HepG2 (cell line): ENCODE results near the gene GADD45B. TPM values are rescaled to one million over a fixed set of nuclear protein-coding genes. Genes with fewer than 3 reads are reported as not detected.

Experiments
- FOXP1 ChIP-seq, 2 experiments: fragments of 450-650 bp in 1 of 2; IDR thresholded peaks; 2 replicates each; pipeline ENCODE4 v1.6.1; 2017 to 2018; ENCODE audit warnings: antibody characterized with exemption in 1 of 2
- GMEB2 ChIP-seq: IDR thresholded peaks from 2 replicates; pipeline ENCODE4 v1.6.1; 2016; ENCODE audit warnings: missing biosample characterization, missing genetic modification reagents, low read depth
- KDM4B ChIP-seq: sonication (generic); formaldehyde crosslinking; IDR thresholded peaks from 2 replicates; pipeline ENCODE4 v1.4.0; 2020; ENCODE audit warnings: missing genetic modification reagents
- MAFK ChIP-seq, 2 experiments: IDR thresholded peaks in 1 of 2; conservative IDR thresholded peaks in 1 of 2; 2 replicates each; pipeline ENCODE4 v1.6.1; 2011; ENCODE audit warnings: improper control_type of control experiment in 2 of 2, low read length in 2 of 2
- MED1 ChIP-seq: sonication (generic); formaldehyde crosslinking; IDR thresholded peaks from 2 replicates; pipeline ENCODE4 v1.4.0; 2020; ENCODE audit warnings: missing genetic modification reagents
- MED8 ChIP-seq: sonication (generic); formaldehyde crosslinking; IDR thresholded peaks from 2 replicates; pipeline ENCODE4 v1.8.1; 2023; ENCODE audit warnings: mild to moderate bottlenecking, missing genetic modification reagents; ENCODE audit not compliant: insufficient replicate concordance
- MIER2 ChIP-seq: IDR thresholded peaks from 2 replicates; pipeline ENCODE4 v1.6.1; 2016; ENCODE audit warnings: missing biosample characterization, missing genetic modification reagents
- NCOR1 ChIP-seq: fragments of 200-600 bp; sonication (generic); IDR thresholded peaks from 2 replicates; pipeline ENCODE4 v1.7.0; 2017; ENCODE audit warnings: antibody characterized with exemption, low read length, borderline replicate concordance
- NFE2L1 ChIP-seq: sonication (generic); formaldehyde crosslinking; IDR thresholded peaks from 2 replicates; pipeline ENCODE4 v1.4.0; 2020; ENCODE audit warnings: missing genetic modification reagents, mild to moderate bottlenecking, borderline replicate concordance
- POGK ChIP-seq: sonication (generic); formaldehyde crosslinking; conservative IDR thresholded peaks from 2 replicates; pipeline ENCODE4 v1.8.0; 2022; ENCODE audit warnings: mild to moderate bottlenecking, moderate library complexity, missing genetic modification reagents
- RARG ChIP-seq: sonication (generic); formaldehyde crosslinking; IDR thresholded peaks from 2 replicates; pipeline ENCODE4 v1.4.0; 2020; ENCODE audit warnings: low read depth, mild to moderate bottlenecking, missing genetic modification reagents
- REPIN1 ChIP-seq: sonication (generic); formaldehyde crosslinking; IDR thresholded peaks from 2 replicates; pipeline ENCODE4 v1.8.0; 2022; ENCODE audit warnings: missing genetic modification reagents, low read depth, mild to moderate bottlenecking, borderline replicate concordance
- SIX4 ChIP-seq: sonication (generic); formaldehyde crosslinking; IDR thresholded peaks from 2 replicates; pipeline ENCODE4 v1.4.0; 2020; ENCODE audit warnings: missing genetic modification reagents
- SMAD3 ChIP-seq: sonication (generic); formaldehyde crosslinking; IDR thresholded peaks from 2 replicates; pipeline ENCODE4 v1.4.0; 2020; ENCODE audit warnings: missing genetic modification reagents
- SMARCE1 ChIP-seq: fragments of 450-650 bp; IDR thresholded peaks from 2 replicates; pipeline ENCODE4 v1.6.1; 2017; ENCODE audit warnings: borderline replicate concordance
- SSRP1 ChIP-seq: IDR thresholded peaks from 2 replicates; pipeline ENCODE4 v1.6.1; 2016; ENCODE audit warnings: control low read depth
- ZKSCAN1 ChIP-seq: fragments of 150-350 bp; IDR thresholded peaks from 2 replicates; pipeline ENCODE4 v1.6.1; 2014; ENCODE audit warnings: low read length
- ZNF136 ChIP-seq: sonication (generic); formaldehyde crosslinking; IDR thresholded peaks from 2 replicates; pipeline ENCODE4 v1.8.1; 2022; ENCODE audit warnings: low read depth, mild to moderate bottlenecking, moderate library complexity, missing genetic modification reagents
- ZNF143 ChIP-seq: sonication (generic); formaldehyde crosslinking; IDR thresholded peaks from 2 replicates; pipeline ENCODE4 v1.4.0; 2020; ENCODE audit warnings: missing genetic modification reagents
- ZNF552 ChIP-seq: sonication (generic); formaldehyde crosslinking; IDR thresholded peaks from 2 replicates; pipeline ENCODE4 v1.9.0; 2022; ENCODE audit warnings: missing genetic modification reagents, mild to moderate bottlenecking, borderline replicate concordance
- ZNF629 ChIP-seq: sonication (generic); formaldehyde crosslinking; conservative IDR thresholded peaks from 2 replicates; pipeline ENCODE4 v1.5.0; 2020; ENCODE audit warnings: missing genetic modification reagents
- ZNF747 ChIP-seq: sonication (generic); formaldehyde crosslinking; IDR thresholded peaks from 2 replicates; pipeline ENCODE4 v1.8.1; 2023; ENCODE audit warnings: missing genetic modification reagents, mild to moderate bottlenecking, borderline replicate concordance
- ZNF776 ChIP-seq: sonication (generic); formaldehyde crosslinking; IDR thresholded peaks from 2 replicates; pipeline ENCODE4 v1.4.0; 2020; ENCODE audit warnings: mild to moderate bottlenecking, missing genetic modification reagents
- ZUFSP ChIP-seq: sonication (generic); formaldehyde crosslinking; IDR thresholded peaks from 2 replicates; pipeline ENCODE4 v1.9.0; 2021; ENCODE audit warnings: missing genetic modification reagents, mild to moderate bottlenecking, borderline replicate concordance
- polyA plus RNA-seq, 8 experiments: library from polyadenylated mRNA; depleted of rRNA in 3 of 8; stranded (reverse) in 7 of 8; unstranded in 1 of 8; fragments of >200 nt; fragmentation: Illumina TruSeq in 4 of 8; extraction: Trizol in 4 of 8; gene quantifications; 2 replicates each; pipeline versions ENCODE4 v1.2.1 to v1.2.3, GENCODE V29; 2011 to 2016; ENCODE audit warnings: low read depth in 4 of 8, missing spikeins in 1 of 8, mixed read lengths in 1 of 8; ENCODE audit not compliant: insufficient read depth in 1 of 8
- total RNA-seq, 5 experiments: library from RNA; depleted of rRNA; stranded (reverse); fragments of >200 nt; fragmentation: Illumina TruSeq; extraction: Trizol; gene quantifications; 2 replicates each; pipeline ENCODE4 v1.2.3, GENCODE V29; 2016; ENCODE audit warnings: low read depth in 1 of 5

Gene GADD45B
- total and polyA plus RNA-seq, 2 of the 13 experiments (the other 11 are each of a cell fraction or from before 2014, with no cell fraction given): 4.6 to 34.1 TPM

- TF ChIP-seq ZUFSP (CRISPR knock-in tag) (no peak), ZNF552 (CRISPR knock-in tag) (peak; percentile 77; the same call in 1 of the 2 replicates), NCOR1 (no peak), GMEB2 (CRISPR knock-in tag) (no peak), KDM4B (peak; percentile 76; the same call in 1 of the 2 replicates), ZNF747 (CRISPR knock-in tag) (peak; percentile 77), MIER2 (CRISPR knock-in tag) (0 out of 2 replicates have a peak, but pooled peaks have one; percentile 36), MED1 (peak; percentile 90), POGK (CRISPR knock-in tag) (peak; percentile 91), ZKSCAN1 (peak; percentile 77), SIX4 (no peak), MAFK (conservative IDR thresholded peaks at IDR 0.05 in 1 of 2, IDR thresholded peaks at IDR 0.05 in 1 of 2; ENCODE audit: low read length in 2 of 2) (no peak), NFE2L1 (CRISPR knock-in tag) (no peak), SSRP1 (no peak), FOXP1 (IDR thresholded peaks at IDR 0.05) (no peak), FOXP1 (CRISPR knock-in tag; IDR thresholded peaks at IDR 0.05) (peak; percentile 20; the same call in 1 of the 2 replicates), ZNF629 (CRISPR knock-in tag) (peak; percentile 40), SMARCE1 (no peak), ZNF143 (peak; percentile 70), REPIN1 (CRISPR knock-in tag) (peak; percentile 91; the same call in 1 of the 2 replicates), ZNF136 (CRISPR knock-in tag) (peak; percentile 92; the same call in 1 of the 2 replicates), ZNF776 (CRISPR knock-in tag) (peak; percentile 83), MED8 (peak; percentile 92), SMAD3 (peak; percentile 94), RARG (CRISPR knock-in tag) (no peak)
These were observed 13.1 kb upstream of the GADD45B start (continued) for GRCh38 chr19:2462635-2463421.
